Measurements from ENCODE around the gene ZC3H7A. TPM values are rescaled to one million over a fixed set of nuclear protein-coding genes. Genes with fewer than 3 reads are reported as not detected.

Gene ZC3H7A
- total and polyA plus RNA-seq, 10 of the 15 experiments (the other 5 are each of a cell fraction or from before 2014, with no cell fraction given), result 46.3 to 188 (median 68.6) TPM

- no peak for FAIRE-seq
- Histone ChIP-seq H3K4me3 (no peak overlapping the region), H2AFZ (ENCODE audit: control insufficient read depth, low read depth, low read length) (no peak overlapping the region), H3K36me3 (ENCODE audit: control insufficient read depth in 2 of 2, insufficient read depth in 2 of 2, low read length in 1 of 2) (no peaks in the 10 kb centered on the region), H3K79me2 (ENCODE audit: control insufficient read depth, insufficient read depth, low read length) (peaks cover 36% of the 10 kb centered on the region), H3K27ac (ENCODE audit: control insufficient read depth, insufficient read depth) (no peak overlapping the region), H3K4me1 (ENCODE audit: control insufficient read depth, insufficient read depth, low read length) (peaks cover 17% of the 10 kb centered on the region), H4K20me1 (ENCODE audit: control insufficient read depth, insufficient read depth) (no peaks in the 10 kb centered on the region), H3K9me3 (replicated peaks; ENCODE audit: control insufficient read depth, insufficient read depth, low read length) (no peaks in the 10 kb centered on the region), H3K27me3 (replicated peaks in 1 of 2; ENCODE audit: control insufficient read depth in 2 of 2, insufficient read depth in 2 of 2, low read length in 1 of 2) (no peaks in the 10 kb centered on the region), H3K9ac (ENCODE audit: control insufficient read depth, insufficient read depth, low read length) (no peak overlapping the region), H3K4me2 (ENCODE audit: control insufficient read depth, insufficient read depth) (no peak overlapping the region)
- ChIA-PET POLR2A (interaction anchor here (1.8 to 12.7 kb wide), 2 partner anchors 10 to 24 kb away, joined by 7 to 410 read pairs; no protein-coding TSS in a partner anchor), SMC1A (ENCODE audit: uncharacterized antibody, unreplicated experiment) (no interaction called here), CTCF (no interaction called here), RAD21 (ENCODE audit: unreplicated experiment) (interaction anchor here (0.6 kb wide), 1 partner anchor 12 kb away, joined by 3 read pairs; no protein-coding TSS in a partner anchor)
- intact Hi-C loops (cut with micrococcal nuclease; ENCODE audit: unreplicated experiment) (no loop called here), in situ Hi-C loops (cut with MboI) (loop anchor here (25.0 kb wide), 1 partner anchor 264 kb away; a partner anchor contains a TSS)
- 64% methylated on average over 3 of the region's 3 CpGs for WGBS (ENCODE audit: insufficient coverage, insufficient replicate concordance, low lambda C conversion rate, missing lambda C conversion rate)
- ATAC-seq, result no peak
- no peak for DNase-seq (ENCODE audit: low read depth, low spot score)
- TF ChIP-seq POLR2A (IDR thresholded peaks at IDR 0.05; ENCODE audit: low read depth, low read length) (no peak), ZBTB33 (IDR thresholded peaks at IDR 0.05) (no peak), ZBED1 (IDR thresholded peaks at IDR 0.05; ENCODE audit: borderline replicate concordance) (no peak), NRF1 (conservative IDR thresholded peaks at IDR 0.05; ENCODE audit: low read depth, low read length) (no peak), RAD21 (IDR thresholded peaks at IDR 0.05; ENCODE audit: insufficient read depth, low read depth, low read length) (no peak), SUZ12 (IDR thresholded peaks at IDR 0.05; ENCODE audit: unreplicated experiment) (no peak), ZNF274 (IDR thresholded peaks at IDR 0.05; ENCODE audit: insufficient read depth, insufficient read length) (no peak), HDAC6 (IDR thresholded peaks at IDR 0.05; ENCODE audit: unreplicated experiment) (no peak), POU2F2 (IDR thresholded peaks at IDR 0.05; ENCODE audit: borderline replicate concordance, low read depth, low read length) (no peak), E2F4 (IDR thresholded peaks at IDR 0.05; ENCODE audit: low read depth, low read length) (no peak), KAT2A (conservative IDR thresholded peaks at IDR 0.05; ENCODE audit: control insufficient read depth, low read depth, low read length) (no peak), RAD51 (IDR thresholded peaks at IDR 0.05) (no peak), SREBF2 (IDR thresholded peaks at IDR 0.05; ENCODE audit: low read length) (no peak)
- no TSS peak for BruUV-seq (replicated peaks)
Measured at GRCh38 chr16:11801481-11802021, 4.5 kb upstream of the ZC3H7A start.
